ENCODE results near the gene DCN. TPM values are rescaled to one million over a fixed set of nuclear protein-coding genes. Genes with fewer than 3 reads are reported as not detected.

DCN gene
- total and polyA plus RNA-seq, 2 donors (not counting 3 experiments of a cell fraction or from before 2014, with no cell fraction given), result 0.42 to 0.43 TPM

DNA sequence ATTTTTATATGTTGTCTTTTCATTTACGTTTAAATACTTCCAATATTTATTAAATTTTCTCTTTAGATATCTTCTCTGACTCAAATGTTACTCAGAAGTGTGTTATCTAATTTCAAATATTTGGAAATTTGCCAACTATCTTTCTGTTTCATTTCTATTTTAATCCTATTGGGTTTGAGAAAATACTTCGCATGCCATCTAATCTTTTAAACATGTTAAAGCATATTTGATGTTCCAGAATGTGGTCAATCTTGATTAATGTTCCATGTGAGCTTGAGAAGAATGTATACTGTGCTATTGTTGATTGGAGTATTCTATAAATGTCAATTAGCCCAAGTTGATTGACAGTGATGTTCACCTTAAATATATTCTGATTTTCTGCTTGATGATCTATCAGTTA, 11.9 kb upstream of the DCN start:
- H3K9ac ChIP-seq (replicated peaks; ENCODE audit: extremely low read depth, insufficient read depth, low read length), result no peak overlapping the region
- H4K20me1 ChIP-seq (replicated peaks; ENCODE audit: control insufficient read depth, extremely low read depth, insufficient read depth, low read length), result no peaks in the 10 kb centered on the region
- H3K79me2 ChIP-seq (ENCODE audit: control insufficient read depth, insufficient read depth, low read length), result no peaks in the 10 kb centered on the region
- no peak overlapping the region for H3K27ac ChIP-seq (ENCODE audit: insufficient read depth, low read depth, low read length)
- CTCF ChIA-PET, result interaction anchor here (0.8 kb wide), 1 partner anchor 236 kb away, joined by 3 read pairs; no protein-coding TSS in a partner anchor
- TF ChIP-seq, protein P1, sequence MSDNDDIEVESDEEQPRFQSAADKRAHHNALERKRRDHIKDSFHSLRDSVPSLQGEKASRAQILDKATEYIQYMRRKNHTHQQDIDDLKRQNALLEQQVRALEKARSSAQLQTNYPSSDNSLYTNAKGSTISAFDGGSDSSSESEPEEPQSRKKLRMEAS (IDR thresholded peaks at IDR 0.05; ENCODE audit: insufficient read depth, insufficient read length), result no peak
- TF ChIP-seq MYC (IDR thresholded peaks at IDR 0.05; ENCODE audit: low read depth, low read length), result no peak
- no peak for TF ChIP-seq FOS (IDR thresholded peaks at IDR 0.05; ENCODE audit: borderline replicate concordance, insufficient read depth, low read length)
- TF ChIP-seq POLR2AphosphoS5 (IDR thresholded peaks at IDR 0.05; ENCODE audit: insufficient read depth, low read depth, low read length), result no peak
- TF ChIP-seq EZH2 (IDR thresholded peaks at IDR 0.05; ENCODE audit: borderline replicate concordance, low read depth, low read length, severe bottlenecking), result no peak
- TF ChIP-seq, protein P2, sequence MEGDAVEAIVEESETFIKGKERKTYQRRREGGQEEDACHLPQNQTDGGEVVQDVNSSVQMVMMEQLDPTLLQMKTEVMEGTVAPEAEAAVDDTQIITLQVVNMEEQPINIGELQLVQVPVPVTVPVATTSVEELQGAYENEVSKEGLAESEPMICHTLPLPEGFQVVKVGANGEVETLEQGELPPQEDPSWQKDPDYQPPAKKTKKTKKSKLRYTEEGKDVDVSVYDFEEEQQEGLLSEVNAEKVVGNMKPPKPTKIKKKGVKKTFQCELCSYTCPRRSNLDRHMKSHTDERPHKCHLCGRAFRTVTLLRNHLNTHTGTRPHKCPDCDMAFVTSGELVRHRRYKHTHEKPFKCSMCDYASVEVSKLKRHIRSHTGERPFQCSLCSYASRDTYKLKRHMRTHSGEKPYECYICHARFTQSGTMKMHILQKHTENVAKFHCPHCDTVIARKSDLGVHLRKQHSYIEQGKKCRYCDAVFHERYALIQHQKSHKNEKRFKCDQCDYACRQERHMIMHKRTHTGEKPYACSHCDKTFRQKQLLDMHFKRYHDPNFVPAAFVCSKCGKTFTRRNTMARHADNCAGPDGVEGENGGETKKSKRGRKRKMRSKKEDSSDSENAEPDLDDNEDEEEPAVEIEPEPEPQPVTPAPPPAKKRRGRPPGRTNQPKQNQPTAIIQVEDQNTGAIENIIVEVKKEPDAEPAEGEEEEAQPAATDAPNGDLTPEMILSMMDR (IDR thresholded peaks at IDR 0.05; ENCODE audit: extremely low read depth in 1 of 2, insufficient read depth in 1 of 2, low read depth in 1 of 2, low read length in 2 of 2), result no peak
- TF ChIP-seq POLR2A (IDR thresholded peaks at IDR 0.05; ENCODE audit: low read depth, low read length), result no peak
- TF ChIP-seq GATA2 (IDR thresholded peaks at IDR 0.05; ENCODE audit: insufficient read depth, insufficient read length, low read depth, low read length), result no peak
- no peak for TF ChIP-seq JUN (IDR thresholded peaks at IDR 0.05; ENCODE audit: borderline replicate concordance, insufficient read depth, insufficient read length, low read depth)
- H3K4me2 ChIP-seq (ENCODE audit: insufficient read depth, low read length), result no peak overlapping the region
- no peaks in the 10 kb centered on the region for H3K4me1 ChIP-seq (ENCODE audit: control insufficient read depth, extremely low read depth, insufficient read depth, low read length)
- no peaks in the 10 kb centered on the region for H3K36me3 ChIP-seq (ENCODE audit: control insufficient read depth in 2 of 2, extremely low read depth in 1 of 2, insufficient read depth in 2 of 2, low read length in 2 of 2)
- intact Hi-C loops (cut with micrococcal nuclease) (no loop called here), dilution Hi-C loops (cut with MboI; ENCODE audit: extremely low pct_ligation_motif_present, low sequenced_read_pairs) (no loop called here)
- POLR2A ChIA-PET, result no interaction called here
- no peaks in the 10 kb centered on the region for H3K9me3 ChIP-seq (replicated peaks; ENCODE audit: control insufficient read depth, insufficient read depth, low read length)
- no peak overlapping the region for H3K4me3 ChIP-seq (replicated peaks in 1 of 3; ENCODE audit: insufficient read depth in 1 of 3, low read depth in 1 of 3, low read length in 3 of 3)
- H3K9me1 ChIP-seq (replicated peaks; ENCODE audit: control insufficient read depth, extremely low read depth, insufficient read depth, low read length), result no peaks in the 10 kb centered on the region
- BruUV-seq (replicated peaks), result no TSS peak
- no peaks in the 10 kb centered on the region for H3K27me3 ChIP-seq (ENCODE audit: control insufficient read depth in 2 of 2, insufficient read depth in 2 of 2, low read length in 2 of 2)
- no peak for DNase-seq (ENCODE audit: low read depth, low spot score)
- H2AFZ ChIP-seq (ENCODE audit: low read depth, low read length), result no peak overlapping the region
- no peak for FAIRE-seq
